HG03045 (cell line): Measurements from ENCODE around the gene HOMER1.

Experiments used
- ATAC-seq: cut with Tn5 transposase; IDR thresholded peaks from one replicate; pipeline ENCODE4 v1.9.1; 2021; ENCODE audit warnings: mild to moderate bottlenecking, moderate library complexity; ENCODE audit not compliant: unreplicated experiment

HOMER1 gene

GRCh38 chr5:79329453-79329852 lies 184.5 kb downstream of the HOMER1 start:
- ATAC-seq, result no peak
